Measurements from ENCODE around the gene CFAP141. TPM values are rescaled to one million over a fixed set of nuclear protein-coding genes. Genes with fewer than 3 reads are reported as not detected.
A peak's percentile ranks its signal among the peaks of the same experiment; 100 is the strongest.

Gene CFAP141
- total and polyA plus RNA-seq, 2 of the 13 experiments (the other 11 are each of a cell fraction or from before 2014, with no cell fraction given) = not detected

DNA sequence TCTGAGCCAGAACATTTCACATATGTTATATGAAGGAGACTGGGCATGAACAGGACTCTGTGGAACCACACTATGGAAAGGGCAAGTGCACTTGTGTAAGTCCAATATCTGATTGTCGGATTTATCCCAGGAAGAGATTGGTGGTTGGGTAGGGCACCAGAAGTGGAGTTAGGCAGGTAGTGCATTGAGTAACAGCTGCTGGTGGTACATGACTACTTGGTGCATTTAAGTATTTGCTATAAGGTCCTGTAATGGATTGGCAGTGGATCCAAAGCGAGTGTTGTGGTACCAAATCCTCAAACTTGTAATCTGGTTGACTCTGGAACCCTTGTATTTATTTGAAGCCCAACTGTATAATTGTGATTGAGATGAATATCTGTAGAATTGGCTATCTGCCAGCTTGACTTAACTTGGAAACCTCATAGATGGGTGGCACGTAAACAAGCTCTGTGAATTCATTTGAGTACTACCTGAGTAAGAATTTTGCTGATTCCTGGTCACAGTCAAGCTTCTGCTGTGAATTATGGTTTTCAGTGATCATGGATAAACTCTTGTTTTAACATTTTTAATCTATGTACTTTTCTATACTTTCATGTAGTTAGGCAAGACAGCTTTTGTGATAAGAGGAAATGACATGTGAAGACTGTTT, 35.7 kb upstream of the CFAP141 start:
- no peak for FAIRE-seq
- 100% methylated on average over 3 of the region's 3 CpGs for WGBS (ENCODE audit: low lambda C conversion rate)
- H3K79me2 ChIP-seq (ENCODE audit: insufficient read depth, low read length) = peaks cover 29% of the 10 kb centered on the region

DNA sequence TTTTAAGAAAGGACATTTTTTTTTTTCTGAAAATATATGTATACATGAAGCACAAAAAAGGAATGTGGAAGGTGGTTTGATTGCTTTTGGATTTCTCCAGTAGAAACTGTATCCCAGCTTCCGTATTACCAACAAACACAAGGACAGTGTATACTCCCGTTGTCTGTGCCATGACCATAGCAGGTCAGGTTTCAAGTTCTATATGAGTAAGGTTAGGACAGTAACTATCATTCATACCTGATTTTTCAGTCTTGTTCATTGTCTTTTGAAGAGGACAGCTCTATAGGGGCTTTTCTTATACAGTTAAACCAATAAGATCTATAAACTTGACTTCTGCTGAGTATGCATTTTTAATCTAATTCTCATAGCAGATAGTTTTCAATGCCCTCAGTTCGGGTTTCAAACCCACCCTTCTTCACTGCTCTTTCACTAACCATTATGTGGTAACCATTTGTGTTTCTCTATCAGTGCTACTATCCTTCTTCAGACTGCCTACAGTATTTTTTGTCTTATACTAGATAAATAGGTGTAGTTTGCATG, 34.2 kb upstream of the CFAP141 start:
- WGBS (ENCODE audit: low lambda C conversion rate) = 98% methylated on average over 3 of the region's 3 CpGs
- ATAC-seq = no peak
- Histone ChIP-seq H3K4me2 (ENCODE audit: low read depth, low read length) (no peak overlapping the region), H3K9ac (ENCODE audit: insufficient read depth, low read depth, low read length) (no peak overlapping the region), H3K27me3 (ENCODE audit: control insufficient read depth in 1 of 2, insufficient read depth in 2 of 2, low read length in 2 of 2) (no peaks in the 10 kb centered on the region), H3K9me3 (ENCODE audit: low read length) (no peaks in the 10 kb centered on the region), H2AFZ (ENCODE audit: low read length) (no peak overlapping the region), H4K20me1 (ENCODE audit: insufficient read depth, low read length) (0 out of 2 replicates have a peak, but pooled peaks cover 4% of the 10 kb centered on the region), H3K27ac (ENCODE audit: extremely low read length, insufficient read depth, low read length) (no peak overlapping the region), H3K36me3 (replicated peaks in 1 of 2; ENCODE audit: control insufficient read depth in 1 of 2, insufficient read depth in 2 of 2, low read length in 2 of 2) (peaks cover 31 to 78% of the 10 kb centered on the region in 2 experiments), H3K4me3 (replicated peaks in 1 of 3; ENCODE audit: insufficient read depth in 1 of 3, low read depth in 2 of 3, low read length in 3 of 3) (no peak overlapping the region), H3K4me1 (ENCODE audit: insufficient read depth, low read length) (peaks cover 53% of the 10 kb centered on the region), H3K79me2 (ENCODE audit: insufficient read depth, low read length) (peaks cover 29% of the 10 kb centered on the region)
- ChIA-PET CTCF (ENCODE audit: low intra/inter-chr PET ratio, low total read pairs) (no interaction called here), POLR2A (interaction anchor here (5.1 kb wide), 1 partner anchor 21 kb away, joined by 29 read pairs; the partner anchor contains the start of gene UBAP2L)
- in situ Hi-C loops (cut with HindIII; ENCODE audit: extremely low pct_ligation_motif_present, low pct_unique_long_range_greater_than_20kb) (no loop called here), intact Hi-C loops (cut with micrococcal nuclease; ENCODE audit: unreplicated experiment) (no loop called here)
- DNase-seq (ENCODE audit: low spot score) = no peak
- BruUV-seq (replicated peaks) = no TSS peak
- TF ChIP-seq ZFP90 (CRISPR knock-in tag; IDR thresholded peaks at IDR 0.05; ENCODE audit: borderline replicate concordance) (no peak), MAFF (IDR thresholded peaks at IDR 0.05; ENCODE audit: low read depth, low read length) (peak; percentile 94), MAFK (conservative IDR thresholded peaks at IDR 0.05 in 1 of 2, IDR thresholded peaks at IDR 0.05 in 1 of 2; ENCODE audit: low read length in 2 of 2) (peak; percentile 92 to 97), AGO2 (optimal IDR thresholded peaks at IDR 0.05; ENCODE audit: low read depth, low read length) (peak; percentile 28), CHD4 (IDR thresholded peaks at IDR 0.05; ENCODE audit: borderline replicate concordance, low read length) (no peak)
- TF ChIP-seq, protein P1, sequence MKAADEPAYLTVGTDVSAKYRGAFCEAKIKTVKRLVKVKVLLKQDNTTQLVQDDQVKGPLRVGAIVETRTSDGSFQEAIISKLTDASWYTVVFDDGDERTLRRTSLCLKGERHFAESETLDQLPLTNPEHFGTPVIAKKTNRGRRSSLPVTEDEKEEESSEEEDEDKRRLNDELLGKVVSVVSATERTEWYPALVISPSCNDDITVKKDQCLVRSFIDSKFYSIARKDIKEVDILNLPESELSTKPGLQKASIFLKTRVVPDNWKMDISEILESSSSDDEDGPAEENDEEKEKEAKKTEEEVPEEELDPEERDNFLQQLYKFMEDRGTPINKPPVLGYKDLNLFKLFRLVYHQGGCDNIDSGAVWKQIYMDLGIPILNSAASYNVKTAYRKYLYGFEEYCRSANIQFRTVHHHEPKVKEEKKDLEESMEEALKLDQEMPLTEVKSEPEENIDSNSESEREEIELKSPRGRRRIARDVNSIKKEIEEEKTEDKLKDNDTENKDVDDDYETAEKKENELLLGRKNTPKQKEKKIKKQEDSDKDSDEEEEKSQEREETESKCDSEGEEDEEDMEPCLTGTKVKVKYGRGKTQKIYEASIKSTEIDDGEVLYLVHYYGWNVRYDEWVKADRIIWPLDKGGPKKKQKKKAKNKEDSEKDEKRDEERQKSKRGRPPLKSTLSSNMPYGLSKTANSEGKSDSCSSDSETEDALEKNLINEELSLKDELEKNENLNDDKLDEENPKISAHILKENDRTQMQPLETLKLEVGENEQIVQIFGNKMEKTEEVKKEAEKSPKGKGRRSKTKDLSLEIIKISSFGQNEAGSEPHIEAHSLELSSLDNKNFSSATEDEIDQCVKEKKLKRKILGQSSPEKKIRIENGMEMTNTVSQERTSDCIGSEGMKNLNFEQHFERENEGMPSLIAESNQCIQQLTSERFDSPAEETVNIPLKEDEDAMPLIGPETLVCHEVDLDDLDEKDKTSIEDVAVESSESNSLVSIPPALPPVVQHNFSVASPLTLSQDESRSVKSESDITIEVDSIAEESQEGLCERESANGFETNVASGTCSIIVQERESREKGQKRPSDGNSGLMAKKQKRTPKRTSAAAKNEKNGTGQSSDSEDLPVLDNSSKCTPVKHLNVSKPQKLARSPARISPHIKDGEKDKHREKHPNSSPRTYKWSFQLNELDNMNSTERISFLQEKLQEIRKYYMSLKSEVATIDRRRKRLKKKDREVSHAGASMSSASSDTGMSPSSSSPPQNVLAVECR (CRISPR knock-in tag; IDR thresholded peaks at IDR 0.05; ENCODE audit: borderline replicate concordance) = no peak
- TF ChIP-seq, protein P2, sequence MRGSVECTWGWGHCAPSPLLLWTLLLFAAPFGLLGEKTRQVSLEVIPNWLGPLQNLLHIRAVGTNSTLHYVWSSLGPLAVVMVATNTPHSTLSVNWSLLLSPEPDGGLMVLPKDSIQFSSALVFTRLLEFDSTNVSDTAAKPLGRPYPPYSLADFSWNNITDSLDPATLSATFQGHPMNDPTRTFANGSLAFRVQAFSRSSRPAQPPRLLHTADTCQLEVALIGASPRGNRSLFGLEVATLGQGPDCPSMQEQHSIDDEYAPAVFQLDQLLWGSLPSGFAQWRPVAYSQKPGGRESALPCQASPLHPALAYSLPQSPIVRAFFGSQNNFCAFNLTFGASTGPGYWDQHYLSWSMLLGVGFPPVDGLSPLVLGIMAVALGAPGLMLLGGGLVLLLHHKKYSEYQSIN (CRISPR knock-in tag; IDR thresholded peaks at IDR 0.05; ENCODE audit: borderline replicate concordance) = no peak
- FAIRE-seq = no peak

More for the DNA sequence above, 35.7 kb upstream of the CFAP141 start:
- Histone ChIP-seq H4K20me1 (ENCODE audit: insufficient read depth, low read length) (0 out of 2 replicates have a peak, but pooled peaks cover 4% of the 10 kb centered on the region), H2AFZ (ENCODE audit: low read length) (no peak overlapping the region), H3K4me3 (replicated peaks in 1 of 3; ENCODE audit: insufficient read depth in 1 of 3, low read depth in 2 of 3, low read length in 3 of 3) (no peak overlapping the region), H3K9me3 (ENCODE audit: low read length) (no peaks in the 10 kb centered on the region), H3K27me3 (ENCODE audit: control insufficient read depth in 1 of 2, insufficient read depth in 2 of 2, low read length in 2 of 2) (no peaks in the 10 kb centered on the region), H3K9ac (ENCODE audit: insufficient read depth, low read depth, low read length) (no peak overlapping the region), H3K36me3 (replicated peaks in 1 of 2; ENCODE audit: control insufficient read depth in 1 of 2, insufficient read depth in 2 of 2, low read length in 2 of 2) (peaks cover 31 to 78% of the 10 kb centered on the region in 2 experiments), H3K27ac (ENCODE audit: extremely low read length, insufficient read depth, low read length) (no peak overlapping the region), H3K4me1 (ENCODE audit: insufficient read depth, low read length) (peaks cover 39% of the 10 kb centered on the region), H3K4me2 (ENCODE audit: low read depth, low read length) (no peak overlapping the region)
- DNase-seq (ENCODE audit: low spot score) (no peak), ATAC-seq (no peak)
- POLR2A ChIA-PET = interaction anchor here (1.0 kb wide), 1 partner anchor 21 kb away, joined by 3 read pairs; the partner anchor contains the start of gene UBAP2L
- CTCF ChIA-PET (ENCODE audit: low intra/inter-chr PET ratio, low total read pairs) = no interaction called here
- no TSS peak for BruUV-seq (replicated peaks)
- in situ Hi-C loops (cut with HindIII; ENCODE audit: extremely low pct_ligation_motif_present, low pct_unique_long_range_greater_than_20kb) (no loop called here), intact Hi-C loops (cut with micrococcal nuclease; ENCODE audit: unreplicated experiment) (no loop called here)
- TF ChIP-seq RBM22 (optimal IDR thresholded peaks at IDR 0.05; ENCODE audit: low read length) (peak; percentile 53), ZSCAN21 (CRISPR knock-in tag; IDR thresholded peaks at IDR 0.05; ENCODE audit: borderline replicate concordance) (no peak)

Measured in HepG2 (cell line).